IMR-90 (cell line): Measurements from ENCODE around the gene CCND3. TPM values are rescaled to one million over a fixed set of nuclear protein-coding genes. Genes with fewer than 3 reads are reported as not detected.

Experiments
- ATAC-seq: fragments of 200-7000 bp; cut with Tn5 transposase; 2 replicates; pipeline ENCODE4 v1.9.1; 2020; ENCODE audit warnings: low read depth, mild to moderate bottlenecking, moderate library complexity
- BruUV-seq: library from RNA; stranded (reverse); fragments of 400-500 nt; replicated peaks from 2 replicates; lab custom pipeline; 2021; lab: Mats Ljungman, UMichigan
- CTCF ChIA-PET: fragments of 300-600 bp; formaldehyde crosslinking; extraction: SDS; loops from one replicate; lab custom pipeline; 2021; ENCODE audit warnings: antibody characterized with exemption; lab: Yijun Ruan, JAX
- POLR2A ChIA-PET: fragments of 300-600 bp; sonication (Branson Sonifier 250); formaldehyde crosslinking; loops from one replicate; lab custom pipeline; 2022; ENCODE audit warnings: antibody characterized with exemption; ENCODE audit not compliant: unreplicated experiment; lab: Charles Lee
- DNase-seq: peaks from one replicate; pipeline ENCODE4 v3.0.0; 2013
- H2AFZ ChIP-seq: replicated peaks from 2 replicates; pipeline ENCODE3; 2013; ENCODE audit warnings: low read length, mild to moderate bottlenecking; ENCODE audit not compliant: poor library complexity
- H2AK5ac ChIP-seq: 2 replicates; pipeline ENCODE4 v1.6.1; 2013; ENCODE audit warnings: low read depth, low read length, inconsistent platforms
- H2AK9ac ChIP-seq: replicated peaks from 2 replicates; pipeline ENCODE3; 2013; ENCODE audit warnings: mild to moderate bottlenecking, low read depth, low read length, moderate library complexity; ENCODE audit not compliant: poor library complexity
- H2BK120ac ChIP-seq: 2 replicates; pipeline ENCODE4 v1.6.1; 2013; ENCODE audit warnings: low read depth, low read length, inconsistent platforms
- H2BK15ac ChIP-seq: 3 replicates; pipeline ENCODE4 v1.6.1; 2013; ENCODE audit warnings: low read depth, low read length, inconsistent platforms
- H2BK20ac ChIP-seq: 2 replicates; pipeline ENCODE4 v1.6.1; 2013; ENCODE audit warnings: low read depth, mild to moderate bottlenecking, inconsistent platforms, low read length, moderate library complexity
- H2BK5ac ChIP-seq: 2 replicates; pipeline ENCODE4 v1.6.1; 2013; ENCODE audit warnings: mild to moderate bottlenecking, low read depth, low read length, inconsistent platforms; ENCODE audit not compliant: poor library complexity, severe bottlenecking
- H3K14ac ChIP-seq: replicated peaks from 2 replicates; pipeline ENCODE4 v1.6.1; 2013; ENCODE audit warnings: low read depth, low read length, inconsistent platforms
- H3K18ac ChIP-seq: 2 replicates; pipeline ENCODE4 v1.6.1; 2013; ENCODE audit warnings: low read depth, low read length, control low read depth
- H3K23ac ChIP-seq: 2 replicates; pipeline ENCODE4 v1.6.1; 2013; ENCODE audit warnings: low read depth, low read length, inconsistent platforms
- H3K27ac ChIP-seq: 2 replicates; pipeline ENCODE4 v1.5.1; 2013; ENCODE audit warnings: mild to moderate bottlenecking, control low read depth, low read length; ENCODE audit not compliant: insufficient read depth
- H3K27me3 ChIP-seq: 2 replicates; pipeline ENCODE4 v1.6.1; 2013; ENCODE audit warnings: low read length; ENCODE audit not compliant: control insufficient read depth, insufficient read depth
- H3K36me3 ChIP-seq: 2 replicates; pipeline ENCODE4 v1.6.1; 2013; ENCODE audit warnings: low read length, mixed read lengths; ENCODE audit not compliant: control insufficient read depth, insufficient read depth
- H3K4ac ChIP-seq: 2 replicates; pipeline ENCODE4 v1.6.1; 2013; ENCODE audit warnings: low read depth, low read length, inconsistent platforms
- H3K4me1 ChIP-seq: 2 replicates; pipeline ENCODE4 v1.6.1; 2013; ENCODE audit warnings: low read length, mixed read lengths; ENCODE audit not compliant: control insufficient read depth, insufficient read depth
- H3K4me2 ChIP-seq: 2 replicates; pipeline ENCODE4 v1.6.1; 2013; ENCODE audit warnings: low read depth, mild to moderate bottlenecking, control low read depth, low read length, moderate library complexity
- H3K4me3 ChIP-seq: 2 replicates; pipeline ENCODE4 v1.5.1; 2013; ENCODE audit warnings: low read depth, mild to moderate bottlenecking, control low read depth, low read length, moderate library complexity; ENCODE audit not compliant: insufficient read depth
- H3K56ac ChIP-seq: 2 replicates; pipeline ENCODE4 v1.6.1; 2013; ENCODE audit warnings: low read length, inconsistent platforms; ENCODE audit not compliant: insufficient read depth; ENCODE audit errors: extremely low read depth
- H3K79me1 ChIP-seq, 2 experiments: 2 replicates each; pipeline ENCODE4 v1.6.1; 2013; ENCODE audit warnings: low read length in 2 of 2, inconsistent platforms in 1 of 2, low read depth in 1 of 2
- H3K9ac ChIP-seq: 2 replicates; pipeline ENCODE4 v1.6.1; 2013; ENCODE audit warnings: low read depth, low read length, control low read depth
- H3K9me1 ChIP-seq: 2 replicates; pipeline ENCODE4 v1.6.1; 2013; ENCODE audit warnings: low read length, inconsistent platforms; ENCODE audit not compliant: insufficient read depth
- H3K9me3 ChIP-seq: 2 replicates; pipeline ENCODE4 v1.6.1; 2013; ENCODE audit warnings: low read length; ENCODE audit not compliant: control insufficient read depth, insufficient read depth
- H4K20me1 ChIP-seq: 2 replicates; pipeline ENCODE4 v1.6.1; 2013; ENCODE audit warnings: low read length, inconsistent platforms; ENCODE audit not compliant: insufficient read depth
- H4K5ac ChIP-seq: 2 replicates; pipeline ENCODE4 v1.6.1; 2013; ENCODE audit warnings: mild to moderate bottlenecking, low read depth, low read length, control low read depth
- H4K8ac ChIP-seq, 2 experiments: 2 replicates each; pipeline ENCODE4 v1.6.1; 2013; ENCODE audit warnings: low read depth in 2 of 2, low read length in 2 of 2, control low read depth in 1 of 2, inconsistent platforms in 1 of 2
- H4K91ac ChIP-seq: 2 replicates; pipeline ENCODE4 v1.6.1; 2013; ENCODE audit warnings: low read depth, low read length, inconsistent platforms; ENCODE audit not compliant: insufficient read depth
- BHLHE40 ChIP-seq: fragments of 150-350 bp; IDR thresholded peaks from 2 replicates; pipeline ENCODE4 v1.6.1; 2016; ENCODE audit warnings: mild to moderate bottlenecking, low read depth, low read length
- CEBPB ChIP-seq: IDR thresholded peaks from 2 replicates; pipeline ENCODE4 v1.6.1; 2012; ENCODE audit warnings: low read depth, low read length, improper control_type of control experiment
- CTCF ChIP-seq: conservative IDR thresholded peaks from 2 replicates; pipeline ENCODE4 v1.5.1; 2012; ENCODE audit warnings: mild to moderate bottlenecking, low read depth, low read length, improper control_type of control experiment
- FOS ChIP-seq: fragments of 150-350 bp; IDR thresholded peaks from 2 replicates; pipeline ENCODE4 v1.6.1; 2016; ENCODE audit warnings: low read depth, low read length
- MAFK ChIP-seq: IDR thresholded peaks from 2 replicates; pipeline ENCODE4 v1.6.1; 2012; ENCODE audit warnings: low read depth, low read length, improper control_type of control experiment
- MAZ ChIP-seq: IDR thresholded peaks from 2 replicates; pipeline ENCODE4 v1.6.1; 2012; ENCODE audit warnings: low read depth, mild to moderate bottlenecking, low read length, improper control_type of control experiment, moderate library complexity, borderline replicate concordance
- NFE2L2 ChIP-seq: fragments of 150-350 bp; IDR thresholded peaks from 2 replicates; pipeline ENCODE4 v1.6.1; 2016; ENCODE audit warnings: low read depth, mild to moderate bottlenecking, low read length
- POLR2A ChIP-seq: IDR thresholded peaks from 2 replicates; pipeline ENCODE4 v1.6.1; 2012; ENCODE audit warnings: mild to moderate bottlenecking, low read depth, low read length
- RAD21 ChIP-seq: IDR thresholded peaks from 2 replicates; pipeline ENCODE4 v1.6.1; 2012; ENCODE audit warnings: low read length, improper control_type of control experiment
- RCOR1 ChIP-seq: IDR thresholded peaks from 2 replicates; pipeline ENCODE4 v1.6.1; 2012; ENCODE audit warnings: mild to moderate bottlenecking, low read length, improper control_type of control experiment; ENCODE audit not compliant: insufficient replicate concordance
- SMC3 ChIP-seq: fragments of 150-350 bp; IDR thresholded peaks from 2 replicates; pipeline ENCODE4 v1.6.1; 2016; ENCODE audit warnings: low read depth, mild to moderate bottlenecking, antibody characterized with exemption, low read length, moderate library complexity
- WGBS, 2 experiments: methylation state at CpG; one replicate each; pipeline versions ENCODE4 v1.1.5 to v1.1.7; 2013; ENCODE audit warnings: missing lambda C conversion rate in 2 of 2; ENCODE audit not compliant: insufficient read length in 1 of 2; ENCODE audit errors: extremely low coverage in 2 of 2; 5-methylcytosine and 5-hydroxymethylcytosine counted together
- dilution Hi-C: fragments of 300-500 bp; cut with HindIII; formaldehyde crosslinking; loops from one replicate; pipeline ENCODE4 v1.14.3; 2018; ENCODE audit warnings: low sequenced_read_pairs; ENCODE audit not compliant: unreplicated experiment
- in situ Hi-C: fragments of 300-500 bp; cut with MboI; formaldehyde crosslinking; loops from 3 replicates; pipeline ENCODE4 v1.14.3; 2019; ENCODE audit warnings: low sequenced_read_pairs, inconsistent platforms, mixed read lengths
- intact Hi-C: fragments of 100-400 bp; cut with micrococcal nuclease; formaldehyde crosslinking; loops from 2 replicates; pipeline ENCODE4 v1.10.0; 2022
- polyA plus RNA-seq, 3 experiments: library from polyadenylated mRNA; depleted of rRNA; stranded (reverse); fragments of >200 nt; gene quantifications; 2 replicates each; pipeline ENCODE4 v1.2.3, GENCODE V29; 2012; ENCODE audit warnings: low replicate concordance in 1 of 3
- total RNA-seq: library from RNA; depleted of rRNA; stranded (reverse); fragments of >200 nt; gene quantifications from 2 replicates; pipeline ENCODE4 v1.2.3, GENCODE V29; 2012

CCND3 gene
- total and polyA plus RNA-seq, 2 of the 4 experiments (the other 2 are of a cell fraction): 19.2 to 61.9 TPM

- no peak overlapping the region for H2BK120ac ChIP-seq
- no peak overlapping the region for H3K27ac ChIP-seq
- H2AK9ac ChIP-seq: peak overlapping the region; percentile 59
- no peak overlapping the region for H3K23ac ChIP-seq
- DNase-seq (no peak), ATAC-seq (no peak)
- dilution Hi-C loops: no loop called here
- peaks cover 46% of the 10 kb centered on the region for H3K36me3 ChIP-seq
- H2AK5ac ChIP-seq: no peak overlapping the region
- no peak overlapping the region for H3K4me3 ChIP-seq
- no peak overlapping the region for H2BK15ac ChIP-seq
- peaks cover 24 to 71% of the 10 kb centered on the region in 2 experiments for H3K79me1 ChIP-seq
- peaks cover 11% of the 10 kb centered on the region; the same call in 1 of the 2 replicates for H3K9me1 ChIP-seq
- H4K20me1 ChIP-seq: peaks cover 50% of the 10 kb centered on the region
- ChIA-PET POLR2A (no interaction called here), CTCF (interaction anchor here (0.9 to 1.4 kb wide), 3 partner anchors 8 to 109 kb away, joined by 3 to 4 read pairs (median 3); no protein-coding TSS in a partner anchor)
- no peaks in the 10 kb centered on the region for H3K27me3 ChIP-seq
- peaks cover 26% of the 10 kb centered on the region for H3K4me1 ChIP-seq
- no peak overlapping the region for H4K91ac ChIP-seq
- H3K9me3 ChIP-seq: no peaks in the 10 kb centered on the region
- no peak overlapping the region for H3K56ac ChIP-seq
- no peak overlapping the region for H2BK20ac ChIP-seq
- WGBS, 2 experiments: 100% methylated on average over 1 of the region's 8 CpGs; no CpG with 5 or more reads in 1 of the 2 experiments
- H3K4me2 ChIP-seq: no peak overlapping the region
- BruUV-seq: no TSS peak
- H3K18ac ChIP-seq: no peak overlapping the region
- no peak for TF ChIP-seq MAZ
- TF ChIP-seq BHLHE40: no peak
- no peak for TF ChIP-seq POLR2A
- TF ChIP-seq RAD21: no peak
- TF ChIP-seq FOS: no peak
- TF ChIP-seq CEBPB: no peak
- no peak for TF ChIP-seq CTCF
- TF ChIP-seq NFE2L2: no peak
- TF ChIP-seq RCOR1: no peak
- TF ChIP-seq SMC3: no peak
- TF ChIP-seq MAFK: no peak
- no peak overlapping the region for H4K8ac ChIP-seq
- in situ Hi-C loops: loop anchor here (5.0 to 10.0 kb wide), 2 partner anchors 107 to 151 kb away; partner anchors contain the start of genes PRICKLE4 and TOMM6
- no peak overlapping the region for H3K9ac ChIP-seq
- no peak overlapping the region for H3K14ac ChIP-seq
- H3K4ac ChIP-seq: no peak overlapping the region
- no peak overlapping the region for H2AFZ ChIP-seq
- no peak overlapping the region for H2BK5ac ChIP-seq
- H4K5ac ChIP-seq: no peak overlapping the region
- intact Hi-C loops: loop anchor here (1.0 to 5.0 kb wide), 5 partner anchors 13 to 153 kb away; partner anchors contain the start of gene PRICKLE4
Measured at GRCh38 chr6:41935685-41936072, 5.9 kb downstream of the CCND3 start.
